HG02623 (cell line): ENCODE measurements around the gene NKX2-3.

Experiments
- ATAC-seq: cut with Tn5 transposase; IDR thresholded peaks from one replicate; pipeline ENCODE4 v1.9.1; 2021; ENCODE audit warnings: moderate library complexity; ENCODE audit not compliant: unreplicated experiment

The NKX2-3 gene

GRCh38 chr10:99532687-99533495 lies at the start of gene NKX2-3:
Gene NKX2-3 (plus strand): TSS chr10:99532942. CDS start chr10:99533132, 190 bp downstream.
- ATAC-seq = peak; percentile 53

- no peak for ATAC-seq
These were observed 47.8 kb upstream of the NKX2-3 start for GRCh38 chr10:99484626-99485581.

GRCh38 chr10:99487125-99487807 lies 45.5 kb upstream of the NKX2-3 start:
- no peak for ATAC-seq

GRCh38 chr10:99489271-99489670 lies 43.5 kb upstream of the NKX2-3 start:
- ATAC-seq = no peak

GRCh38 chr10:99497343-99498025 lies 35.3 kb upstream of the NKX2-3 start:
- ATAC-seq = no peak

GRCh38 chr10:99506416-99506815 lies 26.3 kb upstream of the NKX2-3 start:
- no peak for ATAC-seq

- no peak for ATAC-seq
These were observed 25.5 kb upstream of the NKX2-3 start for GRCh38 chr10:99507265-99507664.

- no peak for ATAC-seq
These were observed 19.7 kb upstream of the NKX2-3 start for GRCh38 chr10:99513061-99513460.

- ATAC-seq = no peak
These were observed 13.1 kb upstream of the NKX2-3 start for GRCh38 chr10:99519690-99520039.

- ATAC-seq = no peak
These were observed 12.5 kb upstream of the NKX2-3 start for GRCh38 chr10:99520040-99520846.

- ATAC-seq = no peak
These were observed 11.6 kb upstream of the NKX2-3 start for GRCh38 chr10:99520847-99521764.

GRCh38 chr10:99521765-99522469 lies 10.8 kb upstream of the NKX2-3 start:
- no peak for ATAC-seq

- ATAC-seq = no peak
These were observed 10.1 kb upstream of the NKX2-3 start for GRCh38 chr10:99522470-99523250.

- no peak for ATAC-seq
These were observed 9.4 kb upstream of the NKX2-3 start for GRCh38 chr10:99523251-99523773.

GRCh38 chr10:99524050-99524666 lies 8.6 kb upstream of the NKX2-3 start:
- ATAC-seq = no peak

- no peak for ATAC-seq
These were observed 7.9 kb upstream of the NKX2-3 start for GRCh38 chr10:99524736-99525380.
